ENCODE measurements around the gene ARHGEF7.

ARHGEF7 gene

GRCh38 chr13:111209613-111210012, 94.5 kb downstream of the ARHGEF7 start:
- no peak for DNase-seq (ENCODE audit: extremely low read depth, insufficient read length)
- Histone ChIP-seq H3K4me3 (replicated peaks; ENCODE audit: low read depth, low read length) (no peak overlapping the region), H3K27me3 (replicated peaks; ENCODE audit: control insufficient read depth, insufficient read depth, low read length) (no peaks in the 10 kb centered on the region), H3K36me3 (ENCODE audit: control insufficient read depth, insufficient read depth, low read length) (peaks cover 17% of the 10 kb centered on the region)
- TF ChIP-seq CTCF (IDR thresholded peaks at IDR 0.05; ENCODE audit: insufficient read depth, low read length, poor library complexity, severe bottlenecking) = no peak

GRCh38 chr13:111210091-111210490, 95.0 kb downstream of the ARHGEF7 start:
- Histone ChIP-seq H3K36me3 (ENCODE audit: control insufficient read depth, insufficient read depth, low read length) (peaks cover 15% of the 10 kb centered on the region), H3K27me3 (replicated peaks; ENCODE audit: control insufficient read depth, insufficient read depth, low read length) (no peaks in the 10 kb centered on the region), H3K4me3 (replicated peaks; ENCODE audit: low read depth, low read length) (no peak overlapping the region)
- no peak for TF ChIP-seq CTCF (IDR thresholded peaks at IDR 0.05; ENCODE audit: insufficient read depth, low read length, poor library complexity, severe bottlenecking)
- DNase-seq (ENCODE audit: extremely low read depth, insufficient read length) = no peak

- no peak for TF ChIP-seq CTCF (IDR thresholded peaks at IDR 0.05; ENCODE audit: insufficient read depth, low read length, poor library complexity, severe bottlenecking)
- H3K27me3 ChIP-seq (replicated peaks; ENCODE audit: control insufficient read depth, insufficient read depth, low read length) = no peaks in the 10 kb centered on the region
- no peak overlapping the region for H3K4me3 ChIP-seq (replicated peaks; ENCODE audit: low read depth, low read length)
- DNase-seq (ENCODE audit: extremely low read depth, insufficient read length) = no peak
- peaks cover 15% of the 10 kb centered on the region for H3K36me3 ChIP-seq (ENCODE audit: control insufficient read depth, insufficient read depth, low read length)
These were observed 95.7 kb downstream of the ARHGEF7 start for GRCh38 chr13:111210544-111211469.

GRCh38 chr13:111211789-111212516, 96.8 kb downstream of the ARHGEF7 start:
- H3K4me3 ChIP-seq (replicated peaks; ENCODE audit: low read depth, low read length) = no peak overlapping the region
- no peak for DNase-seq (ENCODE audit: extremely low read depth, insufficient read length)
- no peak for TF ChIP-seq CTCF (IDR thresholded peaks at IDR 0.05; ENCODE audit: insufficient read depth, low read length, poor library complexity, severe bottlenecking)
- H3K36me3 ChIP-seq (ENCODE audit: control insufficient read depth, insufficient read depth, low read length) = peaks cover 11% of the 10 kb centered on the region
- H3K27me3 ChIP-seq (replicated peaks; ENCODE audit: control insufficient read depth, insufficient read depth, low read length) = no peaks in the 10 kb centered on the region

- no peak for DNase-seq (ENCODE audit: extremely low read depth, insufficient read length)
- H3K36me3 ChIP-seq (ENCODE audit: control insufficient read depth, insufficient read depth, low read length) = peaks cover 9% of the 10 kb centered on the region
- H3K27me3 ChIP-seq (replicated peaks; ENCODE audit: control insufficient read depth, insufficient read depth, low read length) = no peaks in the 10 kb centered on the region
- H3K4me3 ChIP-seq (replicated peaks; ENCODE audit: low read depth, low read length) = no peak overlapping the region
- no peak for TF ChIP-seq CTCF (IDR thresholded peaks at IDR 0.05; ENCODE audit: insufficient read depth, low read length, poor library complexity, severe bottlenecking)
These were observed 97.4 kb downstream of the ARHGEF7 start for GRCh38 chr13:111212517-111212873.

Data from GM06990 (cell line).